RPMI7951 (cell line): ENCODE data around the gene OR56A3. TPM values are rescaled to one million over a fixed set of nuclear protein-coding genes. Genes with fewer than 3 reads are reported as not detected.
A peak's percentile ranks its signal among the peaks of the same experiment; 100 is the strongest.

ENCODE experiments used
- DNase-seq: peaks from one replicate; pipeline ENCODE4 v3.0.0-alpha.2; 2012; ENCODE audit warnings: low read depth
- total RNA-seq: library from RNA; depleted of rRNA; stranded (reverse); fragments of >200 nt; shearing (Covaris generic); gene quantifications from 2 replicates; pipeline ENCODE4 v1.2.3, GENCODE V29; 2014; rRNA removed

Gene OR56A3
- total RNA-seq, 1 experiment from 2014 or later, result not detected

DNA sequence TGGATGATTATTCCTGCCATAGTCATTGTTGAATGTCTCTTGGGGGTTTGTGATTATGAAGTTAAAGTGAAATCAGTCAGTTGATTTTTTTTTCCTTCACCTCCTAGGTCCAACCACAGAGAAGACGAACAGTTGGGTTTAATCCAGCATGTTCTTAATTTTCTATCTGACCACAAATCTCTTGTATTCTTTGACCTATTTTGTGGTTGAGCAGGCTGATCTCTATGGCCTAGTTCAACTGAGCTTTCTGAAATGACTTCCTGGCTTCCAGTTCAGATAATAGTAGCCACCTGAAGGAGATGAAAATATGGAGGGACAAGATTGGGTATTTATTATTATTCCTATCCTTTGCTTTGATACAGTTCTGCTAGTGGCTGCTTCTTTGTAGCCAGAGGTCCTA is 31.5 kb downstream of the OR56A3 start:
- no peak for DNase-seq

DNA sequence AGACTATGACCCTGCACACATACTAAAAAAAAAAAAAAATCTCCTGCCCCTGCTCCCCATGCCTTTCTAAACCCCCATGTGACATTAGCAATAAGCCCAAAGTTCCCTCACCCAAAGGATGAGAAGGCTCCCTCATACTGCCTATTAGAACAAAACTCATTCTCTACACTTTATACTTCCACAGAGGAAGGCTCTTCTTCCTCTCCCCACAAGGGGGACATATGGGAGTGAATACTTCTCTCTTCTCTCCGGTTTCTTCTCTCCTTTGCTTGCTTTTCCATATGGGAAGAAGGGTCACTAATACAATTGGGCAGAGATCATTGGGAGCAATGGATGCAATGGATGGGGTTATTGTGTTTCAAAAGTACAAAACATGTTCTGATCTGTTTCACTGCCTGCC is 41.4 kb downstream of the OR56A3 start:
- no peak for DNase-seq

DNA sequence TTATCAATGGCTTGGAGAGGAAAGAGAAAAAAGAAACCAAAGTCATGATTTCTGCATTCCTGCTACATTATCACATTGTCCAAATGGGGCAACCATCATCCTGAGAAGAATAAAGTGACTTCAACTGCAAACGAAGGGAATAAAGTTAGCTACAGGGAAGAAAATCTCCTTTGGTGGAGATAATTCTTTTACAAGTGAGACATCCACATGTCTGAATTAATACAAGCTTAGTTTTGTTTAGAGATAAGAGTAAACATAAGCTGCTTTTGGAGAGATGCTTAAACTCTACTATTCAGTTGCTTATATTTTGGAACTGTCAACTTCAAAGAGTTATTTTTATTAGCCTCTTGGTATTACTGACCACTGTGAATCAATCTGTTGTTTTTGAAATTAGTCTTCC is 44.8 kb downstream of the OR56A3 start, which contains the start of gene OR52L1:
Gene OR52L1, minus strand, starts transcription at position 101 of the 400 bp plus-strand sequence. Its CDS starts 55 bp downstream, at position 46.
- DNase-seq, result no peak

DNA sequence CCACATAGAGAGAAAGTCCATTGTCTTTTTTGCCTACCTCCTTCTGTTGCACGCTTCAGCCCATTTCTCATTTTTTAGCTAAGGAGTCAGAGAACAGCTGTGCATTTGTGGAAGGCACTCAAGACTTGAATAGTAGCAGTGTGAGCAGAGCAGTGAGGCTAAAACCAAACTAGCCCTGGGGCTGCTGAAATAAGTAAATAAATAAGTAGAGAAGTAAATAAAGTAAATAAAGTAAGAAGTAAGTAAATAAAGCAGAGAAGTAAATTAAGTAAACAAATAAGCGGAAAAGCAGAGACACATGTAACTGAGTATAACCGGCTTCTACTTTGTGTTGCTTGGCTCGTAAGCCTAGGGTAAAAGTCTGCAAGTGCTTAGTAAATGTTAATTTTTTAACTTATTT is 47.2 kb downstream of the OR56A3 start:
- DNase-seq, result no peak

DNA sequence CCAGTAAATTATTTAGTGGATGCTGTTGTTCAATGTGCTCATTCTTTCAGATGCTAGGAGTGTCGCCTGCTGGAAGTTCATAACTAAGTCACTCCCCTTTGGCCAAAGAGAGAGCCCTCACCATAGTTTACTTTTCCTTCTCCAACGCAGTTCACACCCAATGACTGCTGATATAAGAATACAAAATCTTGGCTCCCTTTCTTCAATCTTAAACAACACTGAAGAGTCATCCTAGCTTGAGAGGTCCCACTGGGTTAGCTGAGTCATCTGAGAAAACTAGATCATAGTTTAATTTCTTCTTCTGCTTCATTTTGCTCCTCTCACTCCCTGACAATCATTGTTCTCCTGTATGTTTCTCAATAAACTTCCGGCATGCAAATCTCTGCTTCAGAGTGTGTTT is 50.1 kb downstream of the OR56A3 start:
- no peak for DNase-seq

DNA sequence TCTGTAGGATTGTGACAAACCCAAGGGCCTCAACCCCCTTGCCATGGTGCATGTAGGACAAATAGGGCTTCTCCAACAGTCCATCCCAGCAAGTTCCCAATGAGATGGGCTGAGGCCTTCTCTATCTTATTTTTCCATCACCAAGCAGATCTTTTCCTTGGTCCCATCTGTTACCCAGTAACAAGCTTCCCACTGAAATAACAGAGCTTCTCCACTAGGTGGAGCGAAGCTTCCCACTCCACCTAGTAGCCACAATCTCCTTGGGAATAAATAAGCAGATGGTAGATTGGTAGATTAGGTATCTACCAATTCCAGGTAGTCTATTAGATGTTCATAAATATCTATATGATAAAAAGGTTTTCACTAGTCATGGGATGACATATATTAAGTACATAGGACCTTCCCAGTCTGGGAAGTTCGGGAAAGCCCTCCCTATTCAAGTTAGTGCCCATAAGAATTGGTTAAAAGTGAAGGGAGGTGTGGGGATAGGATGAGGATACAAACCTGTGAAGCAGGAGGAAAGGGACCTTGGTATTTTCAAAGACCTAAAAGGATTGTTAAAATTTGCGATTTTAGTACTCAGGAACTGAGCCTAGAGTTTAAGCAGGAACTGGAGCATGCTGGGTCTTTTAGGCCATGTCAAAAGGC is 50.7 kb downstream of the OR56A3 start:
- DNase-seq, result peak; percentile 31

DNA sequence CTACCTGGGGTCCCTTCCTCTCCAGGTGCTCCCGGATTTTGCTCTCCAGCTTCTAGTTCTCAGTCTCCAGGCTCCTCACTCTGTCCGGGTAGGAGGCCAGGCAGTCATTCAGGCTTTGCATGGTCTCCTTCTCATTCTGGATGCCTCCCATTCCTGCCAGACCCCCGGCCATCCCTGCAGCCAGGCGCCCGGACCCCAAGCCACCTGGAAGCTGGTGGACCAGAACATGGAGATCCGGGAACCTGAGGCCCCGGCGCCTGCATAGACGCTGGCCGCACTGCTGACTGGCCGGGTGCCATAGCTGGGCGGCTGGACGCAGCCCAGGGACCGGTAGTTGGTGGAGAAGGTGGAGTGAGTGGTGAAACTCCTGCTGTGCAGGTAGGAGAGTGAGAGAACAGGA is 52.7 kb downstream of the OR56A3 start:
- DNase-seq, result no peak

Other genes with a start within 250 kb of the OR56A3 start
- gene OR56B1, start 205.8 kb upstream of the OR56A3 start, total RNA-seq, result not detected in 2 replicates
- gene OR52N4, start 188.0 kb upstream of the OR56A3 start, total RNA-seq, result not detected in 2 replicates
- not detected in 2 replicates for gene OR52N5, start 158.9 kb upstream of the OR56A3 start, total RNA-seq
- not detected in 2 replicates for gene OR52N1, start 151.0 kb upstream of the OR56A3 start, total RNA-seq
- gene OR52N2, start 133.3 kb upstream of the OR56A3 start, total RNA-seq, result not detected in 2 replicates
- gene OR52E6, start 100.4 kb upstream of the OR56A3 start, total RNA-seq, result not detected in 2 replicates
- gene OR52E8, start 84.6 kb upstream of the OR56A3 start, total RNA-seq, result not detected in 2 replicates
- not detected in 2 replicates for gene OR52E4, start 61.6 kb upstream of the OR56A3 start, total RNA-seq
- gene OR52E5, start 49.0 kb upstream of the OR56A3 start, total RNA-seq, result not detected in 2 replicates
- gene OR56A5, start 26.2 kb downstream of the OR56A3 start, total RNA-seq, result not detected in 2 replicates
- not detected in 2 replicates for gene OR52L1, start 44.7 kb downstream of the OR56A3 start, total RNA-seq
- gene OR56A4, start 64.7 kb downstream of the OR56A3 start, total RNA-seq, result not detected in 2 replicates
- not detected in 2 replicates for gene OR56A1, start 88.5 kb downstream of the OR56A3 start, total RNA-seq
- gene OR56B4, start 165.4 kb downstream of the OR56A3 start, total RNA-seq, result not detected in 2 replicates
- not detected in 2 replicates for gene OR52B2, start 228.1 kb downstream of the OR56A3 start, total RNA-seq